Heart right ventricle (tissue), 16 donors: ENCODE data around the gene SHROOM3. TPM values are rescaled to one million over a fixed set of nuclear protein-coding genes. Genes with fewer than 3 reads are reported as not detected.

Source experiments
- ATAC-seq, 8 donors: fragments of 200-7000 bp; cut with Tn5 transposase; one replicate each; pipeline ENCODE4 v1.9.1; 2020; ENCODE audit warnings: mild to moderate bottlenecking in 8 of 8, moderate library complexity in 8 of 8, moderate number of reproducible peaks in 1 of 8
- DNase-seq, 2 donors: peaks; one replicate each; pipeline ENCODE4 v3.0.0-alpha.2; 2020
- H3K27ac ChIP-seq, 10 donors: fragments of 200-600 bp; sonication (generic) in 2 of 10; one replicate each; pipeline versions ENCODE4 v1.5.0 to v1.8.0; 2020 to 2022; ENCODE audit warnings: mild to moderate bottlenecking in 3 of 10
- H3K27me3 ChIP-seq, 7 donors: fragments of 200-600 bp; one replicate each; pipeline ENCODE4 v1.8.0; 2021 to 2022; ENCODE audit warnings: mild to moderate bottlenecking in 2 of 7
- H3K36me3 ChIP-seq, 9 donors: fragments of 200-600 bp; sonication (generic) in 1 of 9; one replicate each; pipeline versions ENCODE4 v1.5.0 to v1.8.0; 2020 to 2022; ENCODE audit warnings: mild to moderate bottlenecking in 2 of 9
- H3K4me1 ChIP-seq, 9 donors: fragments of 200-600 bp; sonication (generic) in 1 of 9; one replicate each; pipeline versions ENCODE4 v1.5.0 to v1.8.0; 2020 to 2022; ENCODE audit warnings: mild to moderate bottlenecking in 4 of 9
- H3K4me3 ChIP-seq, 10 donors: fragments of 200-600 bp; sonication (generic) in 2 of 10; one replicate each; pipeline versions ENCODE4 v1.5.0 to v1.8.0; 2020 to 2022; ENCODE audit warnings: mild to moderate bottlenecking in 7 of 10, moderate library complexity in 2 of 10
- H3K9me3 ChIP-seq, 11 donors: fragments of 200-600 bp in 10 of 11; sonication (generic) in 2 of 11; one replicate each; pipeline versions ENCODE4 v1.5.0 to v1.8.0; 2013 to 2022; ENCODE audit warnings: mild to moderate bottlenecking in 2 of 11, control low read depth in 1 of 11, moderate library complexity in 1 of 11
- WGBS, 2 donors: extraction: QIAGEN DNeasy Blood & Tissue Kit; methylation state at CpG; one replicate each; pipeline ENCODE4 v1.1.7; 2013; ENCODE audit warnings: inconsistent platforms in 1 of 2; 5-methylcytosine and 5-hydroxymethylcytosine counted together
- intact Hi-C, 10 donors: fragments of 100-400 bp; cut with DNase I; formaldehyde crosslinking; loops; one replicate each; pipeline versions ENCODE4 v1.11.1 to v1.14.2; 2022
- polyA plus RNA-seq, 2 donors: library from polyadenylated mRNA; stranded (reverse); fragments of 200-250 nt; gene quantifications; one replicate each; pipeline ENCODE4 v1.2.3, GENCODE V29; 2013
- total RNA-seq, 10 donors: library from RNA; stranded (reverse); fragmentation: NEBNext Ultra II Directional in 3 of 10; extraction: Animal tissue kit (Norgen Biotek cat#: 25700) in 3 of 10; gene quantifications; one replicate each; pipeline versions ENCODE4 v1.2.1 to v1.2.4, GENCODE V29; 2021 to 2023
- TF ChIP-seq, protein P1 (sequence below), 9 donors: fragments of 200-600 bp; sonication (generic) in 2 of 9; IDR thresholded peaks; one replicate each; pipeline versions ENCODE4 v1.5.0 to v1.8.0; 2021 to 2022; ENCODE audit warnings: antibody characterized with exemption in 9 of 9, mild to moderate bottlenecking in 5 of 9, moderate library complexity in 1 of 9
- donor health status: Arrhythmogenic right ventricular cardiomyopathy.
- donor health status: ischemic (EF 13 %, LVEDD 7.1; RV severe dilation, severe dysfunction).
- donor health status: healthy with polysubstance abuse.
- donor health status: DM: no; HTN: yes; CAD: no.
- donor health status: DM: no; HTN: no; CAD: no.
- donor health status: ischemic (EF 25% LVEDD 6.9; RV normal size, moderate dysfunction).
- donor health status: ischemic (EF 25% LVEDD 5.7; RV mildly dilated, moderate dysfunction).
- donor health status: healthy.
- donor health status: DM: yes; HTN: yes; CAD: no.
- donor health status: Ischemic cardiomyopathy.
- donor health status: ischemic (EF 35%, LVEDD 5.7; RV mildly dilated, moderate dysfunction).
- donor health status: nonischemic (EF 11% LVEDD 7.7; RV severe dilation, severe dysfunction).
- donor health status: DM: yes; HTN: yes; CAD: no.
- donor health status: PGD.
- donor health status: ischemic (EF 29% LVEDD 5.4; RV normal size, mild dysfunction).
- donor health status: nonischemic (EF 23%, LVEDD 6.1; RV moderate dilation, normal function).

The SHROOM3 gene
- total and polyA plus RNA-seq, 12 donors = 1.7 to 33.3 (median 15.9) TPM

DNA sequence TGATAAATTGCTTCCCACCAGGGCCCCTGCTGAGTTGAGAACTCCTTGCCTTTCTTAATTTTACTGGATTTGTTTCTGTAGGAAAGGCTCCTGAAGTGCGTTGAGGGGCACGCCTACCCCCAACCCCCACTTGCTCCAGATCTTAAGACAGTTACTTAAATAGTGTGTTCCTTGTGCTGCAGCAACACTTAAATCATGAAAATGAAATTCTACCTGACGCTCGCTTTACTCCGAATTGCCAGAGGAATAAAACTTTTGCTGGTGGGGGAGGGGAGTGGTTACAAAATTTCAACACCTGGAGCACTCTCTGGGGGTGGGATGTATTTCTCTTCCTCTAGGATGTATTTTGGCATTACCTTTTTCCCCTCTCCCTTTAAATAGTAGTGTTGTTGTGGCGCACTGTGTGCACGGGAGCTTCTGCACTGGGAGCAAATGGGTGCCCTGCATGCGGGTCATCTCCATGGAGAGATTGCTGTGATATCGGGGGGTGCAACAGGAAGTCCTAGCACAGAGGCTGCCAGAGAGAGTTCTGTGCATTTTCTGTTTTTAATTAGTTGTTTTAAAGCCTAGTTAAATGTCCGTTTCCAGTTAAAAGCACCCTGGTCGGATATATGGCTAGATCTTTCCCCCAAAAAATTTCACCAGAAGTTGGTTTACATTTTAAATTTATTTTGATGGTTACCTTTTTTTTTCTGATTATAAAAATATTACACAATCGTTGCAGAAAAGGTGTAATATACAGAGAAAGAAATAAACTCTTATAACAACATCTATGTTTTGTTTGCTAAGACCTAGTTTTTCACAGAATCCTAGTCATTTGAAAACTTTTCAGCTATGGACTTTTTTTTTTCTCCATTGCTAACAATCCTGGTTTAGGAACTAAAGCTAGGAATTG is 255.2 kb downstream of the SHROOM3 start:
- no peaks in the 10 kb centered on the region for H3K36me3 ChIP-seq
- ATAC-seq (no peak), DNase-seq (no peak)
- peak overlapping the region in 3 of 10 donors; percentile 6 to 39 (median 35) for H3K27ac ChIP-seq
- peaks cover 0 to 46% (median 28%) of the 10 kb centered on the region in 9 donors for H3K4me1 ChIP-seq
- TF ChIP-seq, protein P1, sequence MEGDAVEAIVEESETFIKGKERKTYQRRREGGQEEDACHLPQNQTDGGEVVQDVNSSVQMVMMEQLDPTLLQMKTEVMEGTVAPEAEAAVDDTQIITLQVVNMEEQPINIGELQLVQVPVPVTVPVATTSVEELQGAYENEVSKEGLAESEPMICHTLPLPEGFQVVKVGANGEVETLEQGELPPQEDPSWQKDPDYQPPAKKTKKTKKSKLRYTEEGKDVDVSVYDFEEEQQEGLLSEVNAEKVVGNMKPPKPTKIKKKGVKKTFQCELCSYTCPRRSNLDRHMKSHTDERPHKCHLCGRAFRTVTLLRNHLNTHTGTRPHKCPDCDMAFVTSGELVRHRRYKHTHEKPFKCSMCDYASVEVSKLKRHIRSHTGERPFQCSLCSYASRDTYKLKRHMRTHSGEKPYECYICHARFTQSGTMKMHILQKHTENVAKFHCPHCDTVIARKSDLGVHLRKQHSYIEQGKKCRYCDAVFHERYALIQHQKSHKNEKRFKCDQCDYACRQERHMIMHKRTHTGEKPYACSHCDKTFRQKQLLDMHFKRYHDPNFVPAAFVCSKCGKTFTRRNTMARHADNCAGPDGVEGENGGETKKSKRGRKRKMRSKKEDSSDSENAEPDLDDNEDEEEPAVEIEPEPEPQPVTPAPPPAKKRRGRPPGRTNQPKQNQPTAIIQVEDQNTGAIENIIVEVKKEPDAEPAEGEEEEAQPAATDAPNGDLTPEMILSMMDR (IDR thresholded peaks at IDR 0.05) = no peak
- 26 to 39% methylated on average over 12 of the region's 12 CpGs for WGBS, 2 donors
- peaks cover 0 to 89% (median 17%) of the 10 kb centered on the region in 7 donors for H3K27me3 ChIP-seq
- no peaks in the 10 kb centered on the region for H3K9me3 ChIP-seq
- H3K4me3 ChIP-seq = peak overlapping the region; percentile 20 to 61 (median 58)
- intact Hi-C loops = no loop called here

DNA sequence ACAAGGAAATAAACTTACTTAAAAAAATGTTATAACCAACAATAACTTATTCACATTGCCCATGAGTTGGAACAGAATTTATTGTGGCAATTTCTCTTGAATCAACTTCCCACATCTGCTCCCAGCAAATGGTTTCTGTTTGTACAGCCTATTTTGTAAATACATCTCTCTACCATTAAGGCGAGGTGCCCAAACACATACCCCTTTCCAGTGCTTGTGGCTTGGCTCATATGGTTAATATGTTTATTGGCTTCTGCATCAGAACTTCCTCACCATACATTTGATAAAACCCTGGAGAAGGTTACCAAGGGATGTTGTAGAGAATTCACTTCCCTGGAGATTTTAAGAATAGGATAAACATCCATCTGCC is 255.9 kb downstream of the SHROOM3 start:
- H3K4me3 ChIP-seq = no peak overlapping the region

DNA sequence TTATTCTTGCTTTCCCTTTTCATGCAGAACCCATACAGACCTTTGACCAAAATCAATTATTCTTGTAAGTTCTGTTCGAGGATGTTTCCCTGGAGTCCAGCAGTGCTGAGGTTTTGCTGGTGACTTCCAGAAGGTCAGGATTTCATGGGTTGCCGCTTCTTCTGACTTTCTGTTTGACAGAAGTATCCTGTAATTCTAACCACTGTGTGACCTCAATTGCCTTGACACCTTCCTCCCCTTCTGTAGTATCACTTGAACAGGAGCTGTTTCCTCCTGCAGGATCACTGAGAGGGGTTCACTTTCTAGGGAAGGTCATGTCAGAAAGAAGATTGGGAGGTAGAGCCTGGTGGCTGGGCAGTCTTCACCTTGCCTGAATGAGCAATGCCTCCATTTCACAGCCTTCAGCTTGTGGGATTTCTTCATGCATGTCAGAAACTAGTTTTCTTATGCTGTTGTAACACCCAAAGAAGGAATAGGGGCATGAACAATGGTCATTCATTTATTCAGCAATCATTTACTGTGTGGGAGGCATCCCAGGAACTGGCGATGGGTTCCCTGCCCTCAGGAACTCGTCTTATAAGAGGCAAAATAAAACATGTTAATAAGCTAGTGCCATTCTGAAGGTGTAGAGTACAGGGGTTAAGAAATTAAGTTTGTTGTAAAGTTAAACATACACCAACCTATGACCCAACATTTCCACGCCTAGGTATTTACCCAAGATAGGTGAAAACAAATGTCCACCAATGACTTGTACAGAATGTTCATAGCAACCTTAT is 257.0 kb downstream of the SHROOM3 start:
- DNase-seq (no peak), ATAC-seq (no peak)
- TF ChIP-seq, protein P1 (IDR thresholded peaks at IDR 0.05) = no peak
- Histone ChIP-seq H3K36me3 (no peaks in the 10 kb centered on the region), H3K27me3 (peaks cover 0 to 73% (median 13%) of the 10 kb centered on the region in 7 donors), H3K4me1 (peaks cover 0 to 46% (median 28%) of the 10 kb centered on the region in 9 donors), H3K9me3 (no peaks in the 10 kb centered on the region), H3K4me3 (no peak overlapping the region), H3K27ac (no peak overlapping the region)
- 78 to 84% methylated on average over 5 of the region's 5 CpGs for WGBS, 2 donors
- intact Hi-C loops = no loop called here

More for the DNA sequence above, 255.9 kb downstream of the SHROOM3 start:
- no peak for DNase-seq
- 89 to 93% methylated on average over 1 of the region's 1 CpG for WGBS, 2 donors
- Histone ChIP-seq H3K27ac (no peak overlapping the region), H3K4me1 (peaks cover 0 to 46% (median 28%) of the 10 kb centered on the region in 9 donors), H3K9me3 (no peaks in the 10 kb centered on the region), H3K36me3 (no peaks in the 10 kb centered on the region), H3K27me3 (peaks cover 0 to 84% (median 17%) of the 10 kb centered on the region in 7 donors)
- TF ChIP-seq, protein P1 (IDR thresholded peaks at IDR 0.05) = no peak
- no peak for ATAC-seq
- intact Hi-C loops = no loop called here

DNA sequence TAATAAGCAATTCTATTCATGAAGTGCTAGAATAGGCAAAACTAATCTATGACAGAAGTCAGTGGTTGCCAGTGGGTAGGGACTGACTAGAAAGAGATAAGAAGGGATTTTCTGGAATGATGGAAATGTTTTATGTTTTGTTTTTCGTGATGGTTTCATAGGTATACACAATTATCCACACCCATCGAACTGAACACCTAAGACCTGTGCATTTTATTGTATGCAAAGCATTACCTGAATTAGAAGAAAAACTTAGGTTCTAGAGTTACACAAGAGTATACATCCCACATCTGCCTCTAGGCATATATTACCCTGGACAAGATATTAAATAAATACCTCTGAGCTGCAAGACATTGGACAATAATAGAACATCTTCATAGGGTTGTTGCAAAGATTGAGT is 257.7 kb downstream of the SHROOM3 start:
- H3K9me3 ChIP-seq = no peaks in the 10 kb centered on the region
- ATAC-seq = no peak
- TF ChIP-seq, protein P1 (IDR thresholded peaks at IDR 0.05) = no peak
- peaks cover 0 to 39% (median 22%) of the 10 kb centered on the region in 9 donors for H3K4me1 ChIP-seq
- H3K4me3 ChIP-seq = no peak overlapping the region
- no peak for DNase-seq
- intact Hi-C loops = no loop called here
- H3K27ac ChIP-seq = no peak overlapping the region
- H3K36me3 ChIP-seq = no peaks in the 10 kb centered on the region
- H3K27me3 ChIP-seq = peaks cover 0 to 65% (median 13%) of the 10 kb centered on the region in 7 donors
- 93 to 94% methylated on average over 2 of the region's 2 CpGs for WGBS, 2 donors
